SH-SY5Y (cell line): ENCODE measurements around the gene VEZT.

Experiments used
- GATA2 ChIP-seq: IDR thresholded peaks from 2 replicates; pipeline ENCODE4 v1.6.1; 2011; ENCODE audit warnings: mild to moderate bottlenecking, low read depth, low read length
- GATA3 ChIP-seq: IDR thresholded peaks from 2 replicates; pipeline ENCODE4 v1.6.1; 2011; ENCODE audit warnings: low read depth, mild to moderate bottlenecking, low read length, moderate library complexity

DNA sequence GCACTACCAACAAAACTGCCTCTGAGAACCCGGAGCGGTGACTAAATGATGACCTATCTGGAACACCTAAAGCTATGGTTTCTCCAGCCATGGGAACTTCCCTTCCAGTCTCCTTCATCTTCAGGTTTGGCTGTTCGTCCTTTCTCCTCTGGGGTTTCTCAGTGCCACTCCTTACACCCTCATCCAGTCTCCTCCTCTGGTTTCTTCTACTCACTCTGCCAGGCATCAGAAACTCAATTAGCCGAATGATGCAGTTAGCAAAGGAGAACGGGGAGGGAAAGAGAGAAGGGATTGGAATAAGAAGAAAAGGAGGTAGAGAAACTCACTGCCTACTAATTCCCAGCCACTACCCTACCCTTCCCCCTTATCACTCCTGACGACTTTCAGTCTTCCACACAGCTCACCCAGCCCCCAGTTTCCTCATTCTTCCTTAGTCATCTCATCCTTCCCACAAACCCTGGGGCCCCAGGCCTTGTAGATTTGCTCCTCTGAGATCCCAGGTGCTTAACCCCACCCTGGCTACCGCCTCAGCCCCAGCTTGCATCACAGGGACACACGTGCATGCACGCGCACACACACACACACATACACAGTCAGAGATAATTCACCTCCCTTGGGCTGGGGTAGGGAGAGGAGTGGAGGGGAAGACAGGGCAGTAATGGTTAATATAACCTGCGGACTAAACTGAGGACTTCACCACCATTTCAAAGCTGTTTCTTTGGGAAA is 13.3 kb upstream of the VEZT start:
- no peak for TF ChIP-seq GATA2
- TF ChIP-seq GATA3 = no peak
